Heart left ventricle (tissue), 13 donors: Measurements from ENCODE around the gene STRN4.

Source experiments
- POLR2A ChIP-seq, 2 donors: fragments of 450-650 bp; IDR thresholded peaks; one replicate each; pipeline ENCODE4 v1.6.1; 2017; ENCODE audit warnings: antibody characterized with exemption in 2 of 2, mild to moderate bottlenecking in 2 of 2, moderate library complexity in 2 of 2
- TF ChIP-seq, protein P1 (sequence below), 12 donors: fragments of 200-600 bp; sonication (generic) in 4 of 12; IDR thresholded peaks; one replicate each; pipeline versions ENCODE4 v1.5.0 to v1.8.0; 2018 to 2022; ENCODE audit warnings: antibody characterized with exemption in 12 of 12, mild to moderate bottlenecking in 5 of 12
- donor health status: ischemic (EF 13 %, LVEDD 7.1; RV severe dilation, severe dysfunction).
- donor health status: DM: no; HTN: yes; CAD: no.
- donor health status: DM: no; HTN: no; CAD: no.
- donor health status: ischemic (EF 25% LVEDD 6.9; RV normal size, moderate dysfunction).
- donor health status: ischemic (EF 25% LVEDD 5.7; RV mildly dilated, moderate dysfunction).
- donor health status: ischemic (EF 35%, LVEDD 5.7; RV mildly dilated, moderate dysfunction).
- donor health status: nonischemic (EF 11% LVEDD 7.7; RV severe dilation, severe dysfunction).
- donor health status: DM: yes; HTN: yes; CAD: no.
- donor health status: PGD.
- donor health status: ischemic (EF 29% LVEDD 5.4; RV normal size, mild dysfunction).
- donor health status: nonischemic (EF 23%, LVEDD 6.1; RV moderate dilation, normal function).

DNA sequence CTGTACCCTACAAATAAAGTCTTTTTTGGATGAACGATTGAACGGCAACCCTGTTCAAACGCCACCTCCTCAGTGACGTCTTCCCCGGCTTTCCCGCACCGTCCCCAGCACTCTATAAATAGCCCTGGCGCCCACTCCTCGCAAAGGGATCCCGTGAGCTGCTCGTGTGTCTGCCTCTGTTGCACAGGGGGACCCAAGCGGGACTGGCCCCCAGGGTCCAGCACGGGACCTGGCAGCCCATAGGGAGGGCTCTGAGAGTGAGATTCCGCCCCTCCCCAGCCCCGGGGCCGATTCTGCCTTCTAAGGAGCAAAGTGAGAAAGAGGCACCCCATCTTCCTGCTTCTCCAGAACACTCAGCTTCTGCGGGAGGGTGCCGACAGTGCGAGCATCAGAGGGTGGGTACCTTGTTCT, 8.5 kb downstream of the STRN4 start:
- TF ChIP-seq, protein P1, sequence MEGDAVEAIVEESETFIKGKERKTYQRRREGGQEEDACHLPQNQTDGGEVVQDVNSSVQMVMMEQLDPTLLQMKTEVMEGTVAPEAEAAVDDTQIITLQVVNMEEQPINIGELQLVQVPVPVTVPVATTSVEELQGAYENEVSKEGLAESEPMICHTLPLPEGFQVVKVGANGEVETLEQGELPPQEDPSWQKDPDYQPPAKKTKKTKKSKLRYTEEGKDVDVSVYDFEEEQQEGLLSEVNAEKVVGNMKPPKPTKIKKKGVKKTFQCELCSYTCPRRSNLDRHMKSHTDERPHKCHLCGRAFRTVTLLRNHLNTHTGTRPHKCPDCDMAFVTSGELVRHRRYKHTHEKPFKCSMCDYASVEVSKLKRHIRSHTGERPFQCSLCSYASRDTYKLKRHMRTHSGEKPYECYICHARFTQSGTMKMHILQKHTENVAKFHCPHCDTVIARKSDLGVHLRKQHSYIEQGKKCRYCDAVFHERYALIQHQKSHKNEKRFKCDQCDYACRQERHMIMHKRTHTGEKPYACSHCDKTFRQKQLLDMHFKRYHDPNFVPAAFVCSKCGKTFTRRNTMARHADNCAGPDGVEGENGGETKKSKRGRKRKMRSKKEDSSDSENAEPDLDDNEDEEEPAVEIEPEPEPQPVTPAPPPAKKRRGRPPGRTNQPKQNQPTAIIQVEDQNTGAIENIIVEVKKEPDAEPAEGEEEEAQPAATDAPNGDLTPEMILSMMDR (IDR thresholded peaks at IDR 0.05): no peak
- TF ChIP-seq POLR2A (IDR thresholded peaks at IDR 0.05): no peak
